H9 (cell line): ENCODE data around the gene STK10. TPM values are rescaled to one million over a fixed set of nuclear protein-coding genes. Genes with fewer than 3 reads are reported as not detected.

Experiments used
- DNase-seq: peaks from one replicate; pipeline ENCODE4 v3.0.0-alpha.2; 2017
- H2AFZ ChIP-seq: one replicate; pipeline ENCODE4 v1.6.1; 2013; ENCODE audit warnings: mild to moderate bottlenecking, low read length, control low read depth, moderate library complexity
- H2AK5ac ChIP-seq: 2 replicates; pipeline ENCODE4 v1.6.1; 2013; ENCODE audit warnings: low read length, control low read depth, mixed read lengths; ENCODE audit not compliant: insufficient read length
- H2BK120ac ChIP-seq: one replicate; pipeline ENCODE4 v1.6.1; 2013; ENCODE audit warnings: low read depth, mild to moderate bottlenecking, low read length, control low read depth, inconsistent platforms; ENCODE audit not compliant: poor library complexity, severe bottlenecking
- H2BK12ac ChIP-seq: 2 replicates; pipeline ENCODE4 v1.6.1; 2013; ENCODE audit warnings: low read length, control low read depth, mixed read lengths, low read depth; ENCODE audit not compliant: insufficient read length
- H2BK15ac ChIP-seq: 2 replicates; pipeline ENCODE4 v1.6.1; 2013; ENCODE audit warnings: low read depth, low read length, control low read depth
- H2BK20ac ChIP-seq: one replicate; pipeline ENCODE4 v1.6.1; 2013; ENCODE audit warnings: low read depth, mild to moderate bottlenecking, low read length, control low read depth, inconsistent platforms; ENCODE audit not compliant: poor library complexity, severe bottlenecking
- H2BK5ac ChIP-seq: 2 replicates; pipeline ENCODE4 v1.6.1; 2013; ENCODE audit warnings: low read length, control low read depth, mixed read lengths; ENCODE audit not compliant: insufficient read length
- H3K14ac ChIP-seq: 2 replicates; pipeline ENCODE4 v1.6.1; 2013; ENCODE audit warnings: low read length, control low read depth; ENCODE audit not compliant: insufficient read depth
- H3K18ac ChIP-seq: 2 replicates; pipeline ENCODE4 v1.6.1; 2013; ENCODE audit warnings: low read depth, mild to moderate bottlenecking, mixed read lengths, low read length, control low read depth; ENCODE audit not compliant: insufficient read length
- H3K23ac ChIP-seq: 2 replicates; pipeline ENCODE4 v1.6.1; 2013; ENCODE audit warnings: low read length, control low read depth, mixed read lengths, low read depth; ENCODE audit not compliant: insufficient read length
- H3K23me2 ChIP-seq: 2 replicates; pipeline ENCODE4 v1.6.1; 2013; ENCODE audit warnings: low read depth, mild to moderate bottlenecking, mixed read lengths, low read length, control low read depth; ENCODE audit not compliant: insufficient read length, poor library complexity, severe bottlenecking
- H3K27ac ChIP-seq: 2 replicates; pipeline ENCODE4 v1.5.1; 2013; ENCODE audit warnings: low read length, control low read depth, mixed read lengths, low read depth; ENCODE audit not compliant: insufficient read length
- H3K27me3 ChIP-seq: 2 replicates; pipeline ENCODE4 v1.6.1; 2013; ENCODE audit warnings: low read length, control low read depth, inconsistent platforms; ENCODE audit not compliant: insufficient read depth
- H3K4ac ChIP-seq: 2 replicates; pipeline ENCODE4 v1.6.1; 2013; ENCODE audit warnings: low read depth, mild to moderate bottlenecking, control low read depth, inconsistent platforms, low read length, moderate library complexity
- H3K4me1 ChIP-seq: 2 replicates; pipeline ENCODE4 v1.6.1; 2013; ENCODE audit warnings: low read length, control low read depth, inconsistent platforms; ENCODE audit not compliant: insufficient read depth
- H3K4me2 ChIP-seq: 2 replicates; pipeline ENCODE4 v1.6.1; 2013; ENCODE audit warnings: low read length, control low read depth, mixed read lengths; ENCODE audit not compliant: insufficient read length, insufficient read depth
- H3K56ac ChIP-seq: 2 replicates; pipeline ENCODE4 v1.6.1; 2013; ENCODE audit warnings: low read depth, mild to moderate bottlenecking, mixed read lengths, low read length, control low read depth; ENCODE audit not compliant: insufficient read length
- H3K79me1 ChIP-seq: 2 replicates; pipeline ENCODE4 v1.6.1; 2013; ENCODE audit warnings: low read depth, mild to moderate bottlenecking, moderate library complexity, low read length, control low read depth, inconsistent platforms; ENCODE audit not compliant: insufficient read depth, poor library complexity, severe bottlenecking
- H3K79me2 ChIP-seq: 2 replicates; pipeline ENCODE4 v1.6.1; 2013; ENCODE audit warnings: low read length, control low read depth, inconsistent platforms; ENCODE audit not compliant: insufficient read depth
- H3K9ac ChIP-seq: 2 replicates; pipeline ENCODE4 v1.6.1; 2013; ENCODE audit warnings: low read length, control low read depth, mixed read lengths; ENCODE audit not compliant: insufficient read length; ENCODE audit errors: extremely low read depth
- H3K9me3 ChIP-seq: one replicate; pipeline ENCODE4 v1.6.1; 2013; ENCODE audit warnings: low read depth, low read length, inconsistent platforms; ENCODE audit not compliant: control insufficient read depth
- H3T11ph ChIP-seq: one replicate; pipeline ENCODE4 v1.6.1; 2013; ENCODE audit warnings: mild to moderate bottlenecking, low read length, control low read depth, inconsistent platforms
- H4K20me1 ChIP-seq: one replicate; pipeline ENCODE4 v1.6.1; 2013; ENCODE audit not compliant: control insufficient read depth, insufficient read length, insufficient read depth
- H4K5ac ChIP-seq: 2 replicates; pipeline ENCODE4 v1.6.1; 2013; ENCODE audit warnings: low read depth, mild to moderate bottlenecking, mixed read lengths, low read length, control low read depth; ENCODE audit not compliant: insufficient read length
- H4K8ac ChIP-seq: replicated peaks from 2 replicates; pipeline ENCODE4 v1.6.1; 2013; ENCODE audit warnings: low read length, control low read depth, mixed read lengths, low read depth; ENCODE audit not compliant: insufficient read length
- H4K91ac ChIP-seq: 2 replicates; pipeline ENCODE4 v1.6.1; 2013; ENCODE audit warnings: low read depth, mild to moderate bottlenecking, moderate library complexity, mixed read lengths, low read length, control low read depth; ENCODE audit not compliant: insufficient read length
- H3K27ac Mint-ChIP-seq, 3 experiments: 2 replicates in 2 of 3; 3 replicates in 1 of 3; pipeline ENCODE4 v1.8.0; 2020 to 2021; ENCODE audit warnings: mixed read lengths in 3 of 3, mild to moderate bottlenecking in 1 of 3, moderate library complexity in 1 of 3
- H3K27me3 Mint-ChIP-seq: 2 replicates; pipeline ENCODE4 v1.8.0; 2021; ENCODE audit warnings: low read depth, mild to moderate bottlenecking, moderate library complexity, mixed read lengths
- H3K36me3 Mint-ChIP-seq, 3 experiments: 2 replicates in 2 of 3; 3 replicates in 1 of 3; pipeline ENCODE4 v1.8.0; 2020 to 2021; ENCODE audit warnings: low read depth in 3 of 3, mixed read lengths in 3 of 3; ENCODE audit not compliant: insufficient read depth in 1 of 3
- H3K4me1 Mint-ChIP-seq, 2 experiments: 2 replicates each; pipeline ENCODE4 v1.8.0; 2020; ENCODE audit warnings: mixed read lengths in 2 of 2
- H3K4me3 Mint-ChIP-seq, 2 experiments: 2 replicates in 1 of 2; 3 replicates in 1 of 2; pipeline ENCODE4 v1.8.0; 2020 to 2021; ENCODE audit warnings: mild to moderate bottlenecking in 2 of 2, mixed read lengths in 2 of 2, moderate library complexity in 1 of 2
- H3K9me3 Mint-ChIP-seq, 2 experiments: 2 replicates in 1 of 2; 3 replicates in 1 of 2; pipeline ENCODE4 v1.8.0; 2020; ENCODE audit warnings: mild to moderate bottlenecking in 2 of 2, mixed read lengths in 2 of 2, moderate library complexity in 1 of 2
- WGBS: extraction: QIAGEN DNeasy Blood & Tissue Kit; methylation state at CpG from one replicate; pipeline ENCODE4 v1.1.7; 2013; ENCODE audit warnings: missing lambda C conversion rate, low lambda C conversion rate, mixed read lengths; ENCODE audit not compliant: insufficient read length; ENCODE audit errors: extremely low coverage; 5-methylcytosine and 5-hydroxymethylcytosine counted together
- total RNA-seq: library from RNA; stranded (reverse); gene quantifications from 2 replicates; pipeline ENCODE4 v1.2.1, GENCODE V29; 2021
- TF ChIP-seq, protein P1 (sequence below): fragments of 200-600 bp; sonication (generic); conservative IDR thresholded peaks from 3 replicates; pipeline ENCODE4 v1.8.0; 2021; ENCODE audit warnings: antibody characterized with exemption, mild to moderate bottlenecking

STK10 gene
- total RNA-seq, 1 experiment from 2014 or later = 14.6 TPM

DNA sequence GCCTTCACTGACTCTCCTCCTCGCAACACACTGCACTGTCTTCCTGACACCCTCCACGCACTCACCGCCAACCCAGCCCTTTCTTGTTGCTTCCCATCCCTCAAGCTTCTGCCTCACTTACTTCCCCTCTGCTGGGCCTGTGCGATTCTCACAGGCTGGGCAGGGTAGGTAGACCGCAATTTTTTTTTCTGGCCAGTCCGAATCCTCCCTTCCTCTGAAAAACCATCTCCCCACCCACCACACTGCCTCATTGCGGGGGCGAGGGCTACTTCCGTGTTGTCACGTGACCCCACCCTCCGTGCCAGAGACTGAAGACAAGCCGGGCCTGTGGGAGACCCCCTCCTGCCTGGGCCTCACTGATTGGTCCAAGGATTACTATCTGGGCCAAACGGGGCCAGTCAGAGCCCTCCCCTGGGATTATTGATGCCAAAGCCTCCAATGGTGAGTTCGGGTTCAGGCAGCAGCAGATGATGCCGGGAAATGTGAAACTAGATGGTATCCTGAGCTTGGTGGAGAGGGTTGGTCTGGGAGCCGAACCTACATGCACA, 73.1 kb downstream of the STK10 start:
- H3K4me2 ChIP-seq = no peak overlapping the region
- H3K18ac ChIP-seq = no peak overlapping the region
- H2BK5ac ChIP-seq = no peak overlapping the region
- H3K9ac ChIP-seq = no peak overlapping the region
- H2BK120ac ChIP-seq = no peak overlapping the region
- no peaks in the 10 kb centered on the region for H3K79me1 ChIP-seq
- H3T11ph ChIP-seq = no peak overlapping the region
- H3K27ac ChIP-seq = no peak overlapping the region
- Mint-ChIP-seq H3K4me1 (peaks cover 19 to 24% of the 10 kb centered on the region in 2 experiments), H3K9me3 (no peaks in the 10 kb centered on the region), H3K4me3 (no peak overlapping the region), H3K27me3 (no peaks in the 10 kb centered on the region), H3K27ac (peak overlapping the region in 1 of 3 experiments; percentile 8; a peak in 2 of 7 replicates), H3K36me3 (peaks cover 9 to 16% (median 12%) of the 10 kb centered on the region in 3 experiments; a peak in 6 of 7 replicates)
- no peak overlapping the region for H3K23ac ChIP-seq
- no peaks in the 10 kb centered on the region for H4K20me1 ChIP-seq
- H2BK15ac ChIP-seq = no peak overlapping the region
- no peaks in the 10 kb centered on the region for H3K9me3 ChIP-seq
- 0 out of 2 replicates have a peak, but pooled peaks cover 2% of the 10 kb centered on the region for H3K79me2 ChIP-seq
- no peak overlapping the region for H4K8ac ChIP-seq
- TF ChIP-seq, protein P1, sequence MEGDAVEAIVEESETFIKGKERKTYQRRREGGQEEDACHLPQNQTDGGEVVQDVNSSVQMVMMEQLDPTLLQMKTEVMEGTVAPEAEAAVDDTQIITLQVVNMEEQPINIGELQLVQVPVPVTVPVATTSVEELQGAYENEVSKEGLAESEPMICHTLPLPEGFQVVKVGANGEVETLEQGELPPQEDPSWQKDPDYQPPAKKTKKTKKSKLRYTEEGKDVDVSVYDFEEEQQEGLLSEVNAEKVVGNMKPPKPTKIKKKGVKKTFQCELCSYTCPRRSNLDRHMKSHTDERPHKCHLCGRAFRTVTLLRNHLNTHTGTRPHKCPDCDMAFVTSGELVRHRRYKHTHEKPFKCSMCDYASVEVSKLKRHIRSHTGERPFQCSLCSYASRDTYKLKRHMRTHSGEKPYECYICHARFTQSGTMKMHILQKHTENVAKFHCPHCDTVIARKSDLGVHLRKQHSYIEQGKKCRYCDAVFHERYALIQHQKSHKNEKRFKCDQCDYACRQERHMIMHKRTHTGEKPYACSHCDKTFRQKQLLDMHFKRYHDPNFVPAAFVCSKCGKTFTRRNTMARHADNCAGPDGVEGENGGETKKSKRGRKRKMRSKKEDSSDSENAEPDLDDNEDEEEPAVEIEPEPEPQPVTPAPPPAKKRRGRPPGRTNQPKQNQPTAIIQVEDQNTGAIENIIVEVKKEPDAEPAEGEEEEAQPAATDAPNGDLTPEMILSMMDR = no peak
- H4K91ac ChIP-seq = no peak overlapping the region
- no peaks in the 10 kb centered on the region for H3K4me1 ChIP-seq
- H3K23me2 ChIP-seq = no peaks in the 10 kb centered on the region
- no peak overlapping the region for H3K4ac ChIP-seq
- no peak overlapping the region for H4K5ac ChIP-seq
- H3K27me3 ChIP-seq = no peaks in the 10 kb centered on the region; the same call in 1 of the 2 replicates
- no peak overlapping the region for H2AFZ ChIP-seq
- H2BK20ac ChIP-seq = no peak overlapping the region
- H2AK5ac ChIP-seq = no peak overlapping the region
- no peak overlapping the region for H2BK12ac ChIP-seq
- H3K56ac ChIP-seq = no peak overlapping the region
- WGBS = no CpG with 5 or more reads among the region's 16 CpGs
- peak; percentile 64 for DNase-seq
- H3K14ac ChIP-seq = no peak overlapping the region
